GM21786 (cell line): ENCODE measurements around the gene COMMD7.
A peak's percentile ranks its signal among the peaks of the same experiment; 100 is the strongest.

Source experiments
- ATAC-seq: cut with Tn5 transposase; IDR thresholded peaks from one replicate; pipeline ENCODE4 v1.9.1; 2021; ENCODE audit not compliant: unreplicated experiment

COMMD7 gene

DNA sequence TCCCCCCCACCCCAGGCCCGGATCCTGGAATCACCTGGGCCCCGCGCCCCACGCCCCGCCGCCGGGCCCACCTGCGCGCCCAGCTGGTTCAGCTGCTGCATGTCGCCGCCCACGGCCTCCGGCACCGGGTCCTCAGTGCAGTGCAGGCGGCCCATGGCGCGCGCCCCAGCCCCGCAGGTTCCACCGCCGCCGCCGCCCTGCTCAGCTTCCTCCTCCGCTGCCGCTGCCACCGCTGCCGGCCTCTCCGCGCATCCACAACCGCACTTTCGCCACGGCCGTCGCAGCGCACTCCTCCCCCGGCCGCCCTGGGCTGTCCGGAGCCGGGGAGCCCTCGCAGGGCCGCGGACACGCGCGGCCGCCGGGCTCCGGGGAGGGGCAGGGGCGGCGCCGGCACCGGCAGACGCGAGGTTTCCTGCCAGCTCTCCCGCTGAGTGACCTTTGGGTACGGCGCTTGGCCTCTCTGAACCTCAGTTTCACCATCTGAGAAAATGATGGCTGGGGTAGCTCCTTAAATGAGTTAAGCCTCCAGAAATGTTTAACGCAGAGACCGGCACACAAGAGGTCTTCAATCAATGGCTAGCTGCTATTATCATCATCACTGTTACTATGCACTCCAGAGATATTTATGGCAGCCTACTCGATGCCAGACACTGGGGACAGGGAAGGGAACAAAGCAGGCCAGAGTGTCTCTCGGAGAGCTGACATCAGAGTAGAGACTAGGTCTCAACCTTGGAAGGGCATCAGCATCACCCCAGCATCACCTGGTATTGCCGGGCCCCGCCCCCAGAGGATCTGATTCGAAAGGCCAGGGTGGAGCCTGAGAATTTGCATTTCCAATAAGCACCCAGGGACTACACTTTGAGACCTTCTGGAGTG lies at the start of gene COMMD7:
COMMD7 (minus strand) TSS at position 231 of the 876 bp plus-strand sequence; CDS start at position 155, 76 bp downstream.
- ATAC-seq: no peak

DNA sequence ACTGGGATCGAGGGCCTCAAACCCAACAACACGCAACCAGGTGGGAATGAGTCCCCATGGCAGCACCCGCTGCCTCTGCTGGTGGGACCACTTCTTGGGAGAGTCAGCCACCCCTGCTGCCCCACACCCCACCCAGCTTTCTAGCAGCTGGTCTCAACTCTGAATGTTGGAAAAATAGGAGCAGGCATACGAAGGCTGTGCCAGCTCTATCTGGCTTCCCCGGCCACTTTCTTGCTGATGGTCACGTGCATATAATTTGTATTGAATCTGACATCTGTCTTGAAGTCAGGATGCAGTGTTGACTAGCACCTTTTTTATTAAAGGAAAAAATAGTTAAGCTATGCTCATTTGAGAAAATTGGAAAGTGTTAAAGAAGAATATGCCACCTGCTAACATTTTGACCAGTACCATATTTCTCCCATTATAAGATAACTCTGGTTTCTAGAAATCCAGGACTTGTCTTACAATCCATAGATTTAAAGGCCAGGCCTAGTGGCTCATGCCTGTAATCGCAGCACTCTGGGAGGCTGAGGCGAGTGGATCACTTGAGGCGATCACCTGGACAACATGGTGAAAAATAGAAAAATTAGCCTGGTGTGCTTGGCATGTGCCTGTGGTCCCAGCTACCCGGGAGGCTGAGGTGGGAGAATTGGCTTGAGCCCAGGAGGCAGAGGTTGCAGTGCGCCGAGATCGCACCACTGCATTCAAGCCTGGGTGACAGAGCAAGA lies 49.6 kb upstream of the COMMD7 start:
- no peak for ATAC-seq

DNA sequence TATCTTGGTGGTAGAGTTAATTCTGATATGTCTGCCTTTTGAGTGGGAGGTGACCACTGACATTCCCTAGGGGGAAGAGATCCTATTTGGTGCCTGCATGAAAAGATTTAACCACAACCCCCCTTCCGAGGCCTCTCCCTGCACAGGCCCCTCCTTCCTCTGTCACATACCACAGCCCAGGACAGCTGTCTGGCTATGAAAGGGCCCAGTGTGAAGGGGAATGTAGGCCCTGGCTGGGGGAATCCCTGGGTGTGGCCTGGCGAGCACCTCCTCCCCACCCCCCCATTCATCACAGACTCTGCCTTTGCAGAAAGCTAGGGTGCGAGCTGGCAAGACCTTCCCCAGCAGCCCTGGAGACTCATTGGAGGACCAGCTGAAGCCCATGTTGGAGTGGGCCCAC lies 49.0 kb upstream of the COMMD7 start:
- ATAC-seq: peak; percentile 83

DNA sequence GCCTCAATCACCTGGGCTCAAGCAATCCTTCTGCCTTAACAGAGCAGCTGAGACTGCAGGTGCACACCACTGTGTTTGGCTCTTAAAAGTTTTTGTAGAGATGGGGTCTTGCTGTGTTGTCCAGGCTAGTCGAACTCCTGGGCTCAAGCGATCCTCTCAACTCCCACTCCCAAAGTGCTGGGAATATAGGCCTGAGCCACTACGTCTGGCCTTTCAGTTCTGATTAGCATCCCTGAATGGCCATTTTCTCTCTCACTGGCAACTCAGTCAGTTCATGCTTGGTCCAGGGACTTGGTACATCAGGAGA lies 47.4 kb upstream of the COMMD7 start:
- ATAC-seq: no peak

DNA sequence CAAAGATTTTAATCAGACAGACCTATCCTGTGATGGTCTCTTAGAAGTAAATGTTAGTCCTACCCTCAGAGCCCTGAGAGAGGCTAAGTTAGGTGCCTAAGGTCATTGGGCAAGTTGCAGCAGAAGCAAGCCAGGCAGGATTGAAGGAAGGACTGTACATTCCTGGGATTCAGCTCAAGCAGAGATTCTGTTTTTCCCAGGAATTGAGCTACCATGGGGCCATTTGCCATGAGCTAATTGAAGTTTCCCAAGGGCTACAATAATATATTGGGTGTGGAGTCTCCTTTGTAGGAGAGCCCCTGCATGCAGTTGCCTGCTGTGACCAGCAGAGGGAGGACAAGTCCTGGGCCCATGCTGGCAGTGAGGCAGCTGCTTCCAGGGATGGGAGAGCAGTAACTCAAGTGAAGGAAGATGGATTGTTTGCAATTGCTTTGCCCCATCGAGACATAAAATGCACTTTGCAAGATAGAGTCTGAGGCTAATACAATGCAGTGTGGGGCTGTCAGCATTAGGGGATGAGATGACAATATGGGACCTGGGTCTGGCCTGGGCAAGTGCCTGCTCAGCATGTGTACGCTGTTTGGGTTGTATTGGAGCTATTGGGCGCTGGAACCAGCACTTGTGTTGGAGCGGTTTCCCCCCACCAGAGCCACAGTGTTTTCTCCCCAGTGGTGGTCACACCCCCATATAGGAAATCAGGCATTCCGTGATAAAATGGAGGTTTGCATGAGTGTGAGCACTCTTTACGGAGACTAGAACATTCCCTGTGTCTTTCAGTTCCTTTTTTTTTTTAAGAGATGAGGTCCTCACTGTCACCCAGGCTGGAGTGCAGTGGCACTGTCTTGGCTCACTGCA lies 46.9 kb upstream of the COMMD7 start:
- peak; percentile 56 for ATAC-seq

DNA sequence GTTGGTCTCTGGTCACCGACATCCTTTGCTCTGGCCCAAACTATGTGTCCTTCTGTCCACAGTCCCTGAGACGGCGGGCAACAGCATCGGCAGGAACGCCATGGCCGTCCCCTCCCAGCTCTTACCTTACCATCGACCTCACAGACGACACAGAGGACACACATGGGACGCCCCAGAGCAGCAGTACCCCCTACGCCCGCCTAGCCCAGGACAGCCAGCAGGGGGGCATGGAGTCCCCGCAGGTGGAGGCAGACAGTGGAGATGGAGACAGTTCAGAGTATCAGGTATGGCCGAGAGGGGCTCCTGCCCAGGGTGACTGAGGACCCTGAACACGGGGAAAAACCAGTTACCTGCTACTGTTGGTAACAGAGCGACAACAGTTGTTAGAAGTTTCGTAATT lies 43.9 kb upstream of the COMMD7 start:
- ATAC-seq: no peak

DNA sequence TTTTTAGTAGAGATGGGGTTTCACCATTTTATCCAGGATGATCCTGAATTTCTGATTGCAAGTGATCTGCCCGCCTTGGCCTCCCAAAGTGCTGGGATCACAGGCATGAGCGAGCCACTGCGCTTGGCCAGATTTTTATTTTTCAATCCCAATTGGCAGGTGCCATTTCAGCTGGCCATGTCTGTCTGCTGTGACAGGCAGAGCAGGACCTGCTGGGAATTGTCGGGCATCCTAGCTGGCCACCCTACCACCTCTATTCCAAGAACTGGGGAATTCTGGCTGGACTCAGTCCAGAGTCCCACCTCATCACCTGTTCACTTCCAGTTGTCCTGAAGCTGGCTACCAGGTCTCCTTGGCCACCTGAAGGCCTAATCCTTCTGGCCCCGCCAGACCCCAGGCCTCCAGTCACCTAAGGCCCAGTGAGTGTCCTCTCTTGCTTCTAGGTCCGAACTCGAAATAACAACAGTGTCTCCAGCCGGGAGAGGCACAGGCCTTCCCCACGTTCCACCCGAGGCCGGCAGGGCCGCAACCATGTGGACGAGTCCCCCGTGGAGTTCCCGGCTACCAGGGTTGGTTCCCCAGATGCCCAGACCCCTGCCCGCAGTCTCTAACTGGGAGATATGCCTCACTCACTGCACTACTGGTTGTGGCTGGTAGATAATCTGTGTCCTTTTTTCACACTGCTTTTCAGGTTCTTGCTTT lies 42.9 kb upstream of the COMMD7 start:
- no peak for ATAC-seq

DNA sequence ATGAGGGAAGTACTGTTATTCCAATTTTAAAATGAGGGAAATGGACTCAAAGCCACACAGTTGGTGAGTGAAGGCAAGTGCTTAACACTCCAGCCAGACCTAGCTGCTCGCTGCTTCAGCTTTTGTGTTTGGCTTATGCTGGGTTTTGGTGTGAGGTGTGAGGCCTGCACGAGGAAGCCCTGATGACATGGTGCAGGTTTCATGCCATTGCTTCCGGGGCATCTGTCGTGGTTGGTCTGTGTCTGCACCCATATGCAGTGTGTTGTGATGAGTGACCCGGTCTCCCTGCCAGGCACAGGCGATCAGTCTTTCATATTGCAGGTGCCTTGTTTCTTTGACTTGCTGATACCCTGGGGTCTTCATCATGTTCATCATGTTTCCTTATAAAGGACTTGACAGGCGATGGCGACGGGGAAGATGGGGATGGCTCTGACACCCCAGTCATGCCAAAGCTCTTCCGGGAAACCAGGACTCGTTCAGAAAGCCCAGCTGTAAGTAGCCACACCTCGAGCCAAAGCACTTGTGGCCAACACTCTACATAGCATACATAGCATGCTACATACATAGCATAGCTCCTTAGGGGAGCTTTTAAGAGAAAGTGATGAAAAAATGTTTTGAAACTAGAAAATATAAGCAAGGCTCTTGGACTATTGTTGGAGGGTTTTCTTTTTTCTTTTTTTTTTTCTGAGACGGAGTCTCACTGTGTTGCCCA lies 41.3 kb upstream of the COMMD7 start:
- ATAC-seq: no peak

DNA sequence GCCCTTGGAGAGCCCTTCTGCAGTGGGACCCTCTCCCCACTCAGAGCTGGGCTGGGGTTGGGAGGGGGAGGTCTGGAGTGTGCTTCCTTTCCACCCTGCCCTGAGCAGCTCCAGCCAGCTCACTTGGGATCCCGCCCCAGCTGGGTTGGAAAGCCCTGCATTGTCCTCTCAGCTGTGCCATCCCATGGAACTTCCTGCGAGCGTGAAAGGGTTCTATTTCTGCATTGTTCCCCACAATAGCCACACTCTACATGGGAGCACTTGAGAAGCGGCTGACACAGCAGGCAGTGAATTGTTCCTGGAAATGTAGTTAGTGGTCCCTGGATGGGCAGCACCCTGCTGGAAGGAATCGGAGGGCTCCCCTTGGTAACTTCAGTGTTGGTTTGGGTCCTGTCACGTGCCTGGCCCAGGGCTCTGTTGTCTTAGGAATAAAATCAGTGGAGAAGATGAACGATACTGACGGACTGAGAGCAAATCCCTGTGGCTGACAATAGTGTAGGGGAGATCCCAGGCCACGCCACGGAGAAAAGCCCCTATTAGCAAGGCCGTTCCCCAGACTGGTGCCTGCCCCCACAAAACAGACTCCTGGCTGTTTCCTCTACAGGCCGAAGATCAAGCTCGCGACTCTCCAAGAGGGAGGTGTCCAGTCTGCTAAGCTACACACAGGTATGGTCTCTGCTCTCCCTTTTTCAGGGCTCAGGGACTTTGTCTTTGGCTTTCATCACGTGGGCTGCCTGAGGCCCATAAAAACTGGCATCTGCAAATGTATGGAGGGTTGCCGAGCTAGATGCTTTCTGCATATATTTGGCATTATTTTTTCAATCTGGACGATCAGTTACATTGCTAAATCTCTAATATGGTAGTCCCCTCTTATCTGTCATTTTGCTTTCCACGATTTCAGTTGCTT lies 37.7 kb upstream of the COMMD7 start:
- no peak for ATAC-seq

DNA sequence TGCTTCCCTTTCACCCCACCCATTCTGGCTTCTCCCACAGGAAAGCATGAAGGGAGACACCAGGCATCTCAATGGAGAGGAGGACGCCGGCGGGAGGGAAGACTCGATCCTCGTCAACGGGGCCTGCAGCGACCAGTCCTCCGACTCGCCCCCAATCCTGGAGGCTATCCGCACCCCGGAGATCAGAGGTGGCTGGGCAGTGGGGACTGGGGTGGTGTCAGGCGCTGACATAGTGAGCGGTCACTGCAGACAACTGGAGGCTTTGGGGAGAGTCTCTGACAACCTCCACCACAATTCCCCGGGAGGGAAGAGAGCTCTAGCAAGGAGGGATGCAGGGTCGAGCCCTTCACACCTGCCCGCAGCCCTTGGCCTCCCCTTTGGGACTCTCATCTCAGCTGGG lies 37.0 kb upstream of the COMMD7 start:
- no peak for ATAC-seq

DNA sequence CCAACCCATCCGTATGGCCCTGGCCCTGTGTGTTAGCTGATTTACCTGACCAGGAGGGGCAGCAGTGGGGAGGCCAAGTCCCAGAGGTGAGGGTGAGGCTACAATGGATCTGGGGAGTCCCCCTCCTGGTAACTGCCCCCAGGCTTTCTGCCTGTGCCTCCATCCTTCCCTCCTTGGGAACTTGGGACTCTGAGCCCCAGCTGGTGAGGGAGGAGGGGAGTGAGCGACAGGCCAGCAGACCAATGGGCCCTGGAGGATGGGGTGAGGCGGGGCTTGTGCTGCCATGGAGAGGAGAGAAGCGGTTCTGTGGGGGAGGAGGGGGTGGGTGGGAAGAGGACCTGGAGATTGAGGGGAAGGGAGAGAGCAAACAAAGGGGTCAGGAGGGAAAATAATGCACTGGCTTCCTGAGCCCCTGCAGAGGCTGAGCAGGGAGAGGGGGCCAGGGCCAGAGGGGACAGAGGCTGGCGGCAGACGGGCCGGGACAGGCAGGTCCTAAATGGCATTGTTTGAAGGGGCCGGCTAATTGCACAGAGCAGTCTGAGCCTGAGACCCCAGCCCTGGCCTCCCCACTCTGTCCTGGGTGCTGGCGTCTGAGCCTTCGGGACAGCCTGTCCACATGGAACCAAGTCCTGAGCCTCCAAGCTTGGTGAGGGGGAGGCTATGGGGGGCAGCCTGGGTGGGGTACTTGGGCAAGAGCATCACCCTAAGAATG lies 36.4 kb upstream of the COMMD7 start:
- no peak for ATAC-seq

DNA sequence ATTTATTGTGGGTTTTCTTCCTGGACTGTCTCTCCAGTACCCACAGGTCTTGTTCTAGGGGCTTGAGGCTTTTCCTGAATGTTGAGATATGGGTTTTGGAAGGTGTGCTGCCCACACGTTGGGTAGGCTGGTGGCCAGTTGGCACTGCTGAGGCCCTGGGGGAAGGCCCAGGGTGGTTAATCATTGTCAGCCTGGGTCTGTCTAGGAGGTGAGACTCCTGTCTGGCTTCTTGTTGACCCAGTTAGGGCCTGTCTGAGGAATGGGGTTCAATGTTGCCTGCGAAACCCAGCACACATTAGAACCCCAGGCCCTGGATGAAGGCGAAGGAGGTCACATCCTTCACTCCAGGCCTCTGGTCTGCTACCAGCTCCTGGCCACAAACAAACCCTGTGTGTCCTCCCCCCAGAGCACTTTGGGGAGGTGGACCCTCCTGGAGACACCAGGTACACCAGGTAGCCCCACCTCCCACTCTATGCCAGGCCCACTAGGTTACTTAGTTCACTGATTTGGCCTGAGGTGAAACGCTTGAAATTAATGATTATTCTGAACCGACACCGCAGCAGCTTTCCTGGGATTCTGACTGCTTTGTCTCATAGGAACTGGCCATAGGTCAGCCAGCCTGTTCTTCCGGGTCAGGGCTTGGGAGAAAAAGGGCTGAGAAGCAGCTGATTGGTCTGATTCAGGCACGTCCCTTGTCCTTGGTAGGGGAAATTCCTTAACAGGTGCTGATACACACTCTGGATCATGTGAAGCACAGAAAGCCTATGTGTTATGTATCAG lies 34.1 kb upstream of the COMMD7 start:
- ATAC-seq: no peak

DNA sequence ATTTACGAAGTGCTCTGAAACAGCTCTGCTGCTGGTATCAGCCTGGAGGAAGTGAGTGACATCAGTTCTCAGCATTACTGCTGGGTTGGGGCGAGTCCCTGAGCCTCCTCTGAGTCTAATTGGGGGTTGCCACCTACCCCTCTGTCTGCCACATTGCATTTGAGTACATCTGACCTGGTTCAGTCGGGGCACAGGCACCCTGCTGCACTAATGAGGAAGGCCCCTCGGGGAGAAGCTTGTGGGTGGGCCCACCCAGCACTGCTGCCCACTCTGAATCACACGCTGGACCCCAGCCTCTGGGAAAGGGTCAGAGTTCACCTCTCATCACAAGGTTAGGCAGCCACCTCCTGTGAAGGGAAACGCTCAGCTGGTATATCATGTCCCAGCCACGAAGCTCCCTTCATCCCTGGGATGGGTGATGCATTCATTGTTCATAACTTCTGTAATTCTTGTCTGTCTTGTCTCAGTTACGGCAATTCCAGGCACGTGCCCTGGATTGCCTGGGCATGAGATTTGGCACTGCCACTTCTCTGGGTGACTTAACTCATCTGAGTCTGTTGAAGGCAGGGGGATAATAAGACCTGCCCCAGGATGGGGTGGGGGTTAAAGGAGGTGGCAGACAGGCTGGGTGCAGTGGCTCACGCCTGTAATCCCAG lies 32.2 kb upstream of the COMMD7 start:
- ATAC-seq: no peak

DNA sequence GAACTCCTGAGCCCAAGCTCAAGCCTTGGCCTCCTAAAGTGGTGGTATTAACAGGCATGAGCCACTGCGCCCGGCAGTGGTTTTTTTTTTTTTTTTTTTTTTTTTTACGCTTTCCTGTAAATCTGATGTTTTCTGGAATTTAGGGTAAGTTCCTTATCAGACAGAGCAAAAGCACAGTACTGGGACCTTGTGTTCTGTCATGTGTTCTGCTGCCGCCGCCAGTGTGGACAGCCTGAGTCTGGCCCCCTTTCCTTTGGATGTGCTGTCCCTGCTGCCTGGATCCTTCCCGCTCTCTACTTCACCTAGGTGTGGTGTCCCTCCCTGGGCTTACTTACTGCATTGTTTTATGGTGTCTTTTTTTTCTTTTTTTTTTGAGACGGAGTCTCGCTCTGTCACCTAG lies 30.6 kb upstream of the COMMD7 start:
- no peak for ATAC-seq

DNA sequence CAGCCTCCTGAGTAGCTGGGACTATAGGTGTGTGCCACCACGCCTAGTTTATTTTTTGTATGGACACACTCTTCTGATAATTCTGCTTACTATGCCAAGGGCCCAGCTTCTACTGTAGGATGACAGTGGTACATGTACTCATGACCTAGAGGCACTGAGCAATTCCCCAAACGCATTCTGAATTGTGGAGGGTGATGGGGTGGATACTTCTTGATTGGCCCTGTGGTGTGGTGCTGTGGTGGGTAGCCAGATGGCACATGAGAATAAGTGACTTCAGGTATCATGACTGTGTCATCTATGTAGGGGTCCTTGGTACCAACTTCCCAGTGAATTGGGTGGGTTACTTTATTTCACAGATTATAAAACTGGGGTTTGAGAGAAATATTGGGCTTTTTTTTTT lies 30.0 kb upstream of the COMMD7 start:
- no peak for ATAC-seq

DNA sequence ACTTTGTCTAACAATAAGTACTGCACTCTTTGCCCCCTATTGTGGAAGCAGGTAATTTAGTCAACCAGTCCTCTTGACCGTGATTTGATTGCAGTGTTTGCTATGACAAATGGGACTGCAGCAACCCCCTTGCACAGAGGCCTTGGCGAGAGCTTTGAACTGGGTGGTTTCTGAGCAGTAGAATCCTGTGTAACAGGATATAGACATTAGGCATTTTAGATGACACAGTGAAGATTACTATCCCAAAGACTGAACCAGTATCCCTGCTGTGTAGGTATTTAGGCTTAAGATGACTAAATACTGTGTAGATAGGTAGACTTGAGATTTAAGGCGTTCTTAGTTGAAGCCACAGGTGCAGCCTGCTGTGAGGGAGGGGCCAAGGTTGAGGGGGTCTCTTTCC lies 28.8 kb upstream of the COMMD7 start:
- ATAC-seq: no peak

DNA sequence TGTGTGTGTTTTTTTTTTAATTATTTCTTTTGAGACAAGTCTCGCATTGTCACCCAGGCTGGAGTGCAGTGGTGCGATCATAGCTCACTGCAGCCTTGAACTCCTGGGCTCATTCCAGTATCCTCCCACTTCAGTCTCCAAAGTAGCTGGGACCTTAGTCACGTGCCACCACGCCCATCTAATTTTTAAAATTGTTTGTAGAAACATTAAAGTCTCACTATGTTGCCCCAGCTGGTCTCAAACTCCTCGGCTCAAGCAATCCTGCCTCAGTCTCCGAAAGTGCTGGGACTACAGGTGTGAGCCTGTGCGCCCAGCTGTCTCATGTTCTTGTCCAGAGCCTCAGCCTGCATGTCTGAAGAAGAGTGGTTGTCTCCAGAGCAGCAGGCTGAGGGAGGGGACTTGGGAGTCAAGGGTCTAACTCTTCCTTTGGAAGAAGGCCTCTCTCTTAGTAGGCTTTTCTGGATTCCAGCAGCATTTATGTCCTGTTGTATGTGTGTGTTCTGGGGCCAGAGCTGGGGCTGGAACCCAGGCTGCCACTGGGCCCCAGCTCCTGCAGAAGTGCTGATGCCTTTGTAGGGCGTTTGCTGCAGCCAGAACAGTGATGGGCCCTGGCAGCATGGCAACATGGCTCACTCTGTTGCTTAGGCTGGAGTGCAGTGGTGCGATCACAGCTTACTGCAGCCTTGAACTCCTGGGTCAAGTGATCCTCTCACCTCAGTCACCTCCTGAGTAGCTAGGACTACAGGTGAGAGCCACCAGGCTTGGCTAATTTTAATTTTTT lies 24.3 kb upstream of the COMMD7 start:
- no peak for ATAC-seq
